UCSD-AML1 (cell line): ENCODE data around the gene IL1RAPL1.

ENCODE experiments used
- DNase-seq: peaks from one replicate; lab custom pipeline; 2025; ENCODE audit not compliant: unreplicated experiment; lab: John Stamatoyannopoulos, UW

The IL1RAPL1 gene

GRCh38 chrX:28586981-28587551 lies at the start of gene IL1RAPL1:
IL1RAPL1 (plus strand) TSS chrX:28587446.
- no peak for DNase-seq

GRCh38 chrX:28542791-28543190 lies 44.5 kb upstream of the IL1RAPL1 start:
- DNase-seq = no peak

GRCh38 chrX:28549838-28550237 lies 37.4 kb upstream of the IL1RAPL1 start:
- no peak for DNase-seq

DNA sequence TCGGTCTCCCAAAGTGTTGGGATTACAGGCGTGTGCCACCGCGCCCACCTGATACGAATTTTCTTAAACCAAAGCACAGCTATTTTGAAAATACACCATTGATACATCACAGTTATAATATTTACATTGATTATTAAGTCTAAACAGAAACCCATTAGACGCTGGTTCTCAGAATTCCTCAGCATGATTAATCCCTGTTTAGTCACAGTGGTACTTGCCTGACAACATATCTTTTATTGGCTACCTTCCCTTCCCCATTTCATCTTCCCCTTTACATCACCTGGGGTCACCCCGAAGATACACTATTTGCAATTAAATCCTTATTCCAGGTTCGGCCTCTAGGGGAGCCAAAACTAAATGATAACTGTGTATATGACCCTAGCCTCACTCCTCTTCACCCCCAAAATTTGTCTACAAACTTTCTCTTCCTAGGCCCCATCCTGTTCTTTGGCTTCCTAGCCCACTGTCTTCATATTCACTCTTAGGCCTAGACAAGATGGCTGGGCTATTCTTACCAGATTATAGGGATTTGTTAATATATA lies 36.8 kb upstream of the IL1RAPL1 start:
- DNase-seq = no peak

DNA sequence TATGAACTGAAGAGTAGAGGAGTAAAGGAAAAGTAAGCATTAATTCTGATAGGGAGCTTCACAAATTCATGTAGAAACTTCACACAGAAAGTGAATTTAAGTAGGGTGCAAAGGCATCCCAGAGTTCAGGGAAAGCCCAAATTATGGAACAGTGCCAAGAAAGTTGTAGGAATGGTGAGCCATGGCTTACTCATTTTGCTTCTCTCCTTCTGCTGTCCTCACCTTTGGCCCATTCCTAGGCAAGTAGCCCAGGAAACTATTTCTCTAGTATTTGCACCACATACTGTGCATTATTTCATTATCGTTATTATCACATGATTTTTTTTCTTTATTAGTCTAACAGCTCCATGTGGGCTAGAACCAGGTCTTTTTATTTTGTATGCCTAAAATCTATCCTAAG lies 34.9 kb upstream of the IL1RAPL1 start:
- DNase-seq = no peak

DNA sequence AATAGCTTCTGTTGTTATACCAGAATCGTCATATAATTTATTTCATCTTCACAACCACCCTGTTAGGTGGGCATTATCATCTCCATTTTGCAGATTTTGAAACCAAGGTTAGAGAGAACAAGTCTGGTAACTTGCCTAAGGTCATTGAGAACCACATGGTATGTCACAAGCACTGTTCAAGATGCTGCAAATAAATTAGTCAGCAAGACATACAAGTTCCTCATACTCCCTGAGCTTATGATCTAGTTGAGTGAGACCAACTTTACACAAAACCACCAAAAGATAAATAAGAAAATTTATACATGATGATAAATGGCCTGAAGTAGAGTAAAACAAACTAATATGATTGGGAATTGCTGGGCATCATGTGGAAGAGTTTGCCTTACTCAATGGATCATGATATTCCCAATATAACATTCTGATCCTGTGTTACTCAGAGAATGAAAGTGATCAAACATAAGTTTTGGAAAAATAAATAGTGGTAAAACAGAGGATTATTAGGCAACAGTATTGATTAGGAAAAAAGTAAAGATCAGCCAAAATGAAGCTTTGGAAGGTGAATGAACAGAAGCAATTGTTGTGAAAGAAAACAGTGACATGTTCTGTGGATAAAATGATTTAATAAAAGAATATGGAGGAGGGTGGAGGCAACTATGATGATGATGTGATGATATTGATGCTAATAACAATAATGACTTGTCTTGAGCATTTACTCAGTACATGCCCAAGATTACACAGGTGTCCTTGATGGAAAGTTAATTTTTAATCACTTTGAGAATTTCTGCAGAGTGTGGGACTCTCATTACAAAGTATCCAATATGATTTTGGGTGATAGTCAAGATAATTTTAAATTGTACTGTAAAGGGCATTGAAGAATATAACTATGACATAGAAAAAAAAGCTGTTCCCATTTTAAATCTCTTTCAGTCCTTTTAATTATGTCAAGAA lies 34.1 kb upstream of the IL1RAPL1 start:
- no peak for DNase-seq

GRCh38 chrX:28576117-28576516 lies 11.1 kb upstream of the IL1RAPL1 start:
- no peak for DNase-seq

GRCh38 chrX:28581522-28581921 lies 5.7 kb upstream of the IL1RAPL1 start:
- DNase-seq = no peak

GRCh38 chrX:28582511-28582910 lies 4.7 kb upstream of the IL1RAPL1 start:
- no peak for DNase-seq

- no peak for DNase-seq
Measured at GRCh38 chrX:28584025-28584424, 3.2 kb upstream of the IL1RAPL1 start.

DNA sequence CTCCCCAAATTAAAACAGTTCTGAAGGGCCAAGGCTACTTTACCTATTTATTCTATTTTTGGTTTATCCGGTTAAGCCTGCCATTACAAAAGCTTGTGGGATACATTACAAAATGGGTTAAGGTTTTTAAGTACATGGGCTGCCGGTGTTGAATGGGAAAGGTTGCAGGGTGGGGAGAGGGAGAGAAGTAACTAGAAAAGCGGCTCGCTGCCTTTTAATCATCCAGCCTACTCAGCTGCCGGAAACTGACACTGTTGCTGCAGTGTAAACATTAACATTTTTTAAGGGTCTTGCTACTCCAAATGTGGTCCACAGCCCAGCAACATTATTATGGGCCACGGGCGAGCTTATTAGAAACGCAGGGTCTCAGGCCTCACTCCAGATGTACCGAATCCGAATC lies 1.5 kb upstream of the IL1RAPL1 start:
- DNase-seq = no peak

- no peak for DNase-seq
Measured at GRCh38 chrX:28586286-28586685, 960 bp upstream of the IL1RAPL1 start.

DNA sequence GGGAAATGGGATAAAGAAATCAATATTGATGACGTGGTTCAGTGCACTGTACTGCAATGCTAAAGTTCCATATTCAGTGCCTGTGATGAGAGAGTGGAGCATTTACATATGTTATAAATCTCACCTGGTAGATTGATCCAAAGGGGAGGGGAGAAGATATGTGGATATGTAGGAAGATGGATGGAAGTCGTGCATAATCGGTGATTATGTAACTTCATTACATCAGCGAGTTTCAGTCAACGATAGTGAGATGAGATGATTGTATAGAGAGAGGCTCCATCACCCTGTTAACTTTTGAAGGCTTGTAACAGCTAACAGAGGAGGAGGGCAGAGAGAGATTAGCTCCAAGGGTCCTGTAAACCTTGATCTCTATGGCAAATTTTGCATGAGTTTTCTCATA lies 1.8 kb downstream of the IL1RAPL1 start:
- DNase-seq = no peak

DNA sequence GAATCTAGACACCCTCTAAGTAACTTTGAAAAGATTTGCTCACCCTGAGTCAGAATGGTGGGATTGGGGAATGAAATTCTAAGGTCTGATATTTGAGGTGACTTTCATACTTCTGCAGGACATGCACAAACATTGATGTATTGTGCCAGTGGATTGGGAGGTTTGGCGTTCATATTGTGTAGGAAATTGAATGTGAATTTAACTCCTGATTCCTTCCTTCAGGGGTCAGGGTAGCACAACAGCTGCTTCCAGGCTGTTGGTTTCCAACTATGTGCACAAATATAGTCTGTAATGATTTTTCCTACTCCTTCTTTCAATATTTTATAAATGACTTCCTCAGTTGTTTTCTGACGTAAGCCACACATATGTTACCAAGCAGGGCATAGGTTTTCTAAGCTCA lies 3.1 kb downstream of the IL1RAPL1 start:
- no peak for DNase-seq

DNA sequence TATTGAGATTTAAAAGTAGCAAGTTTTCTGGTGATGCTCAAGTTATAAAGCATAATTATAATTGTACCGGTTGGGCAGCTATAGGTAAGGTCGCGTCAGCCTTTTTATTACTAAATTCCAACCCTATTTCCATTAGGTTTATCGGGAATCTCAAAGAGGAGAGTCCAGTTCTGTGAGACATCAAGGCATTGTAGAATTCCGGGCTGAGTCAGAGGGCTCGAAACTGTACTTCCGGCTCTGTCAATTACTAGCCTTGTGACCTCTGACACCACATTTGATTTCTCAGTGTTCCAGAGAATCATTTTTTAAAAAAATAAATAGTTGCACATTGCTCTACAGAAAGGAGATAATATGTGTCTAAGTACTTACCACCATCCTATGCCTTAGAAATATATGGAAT lies 4.3 kb downstream of the IL1RAPL1 start:
- DNase-seq = no peak

- no peak for DNase-seq
Measured at GRCh38 chrX:28595346-28595745, 8.1 kb downstream of the IL1RAPL1 start.

DNA sequence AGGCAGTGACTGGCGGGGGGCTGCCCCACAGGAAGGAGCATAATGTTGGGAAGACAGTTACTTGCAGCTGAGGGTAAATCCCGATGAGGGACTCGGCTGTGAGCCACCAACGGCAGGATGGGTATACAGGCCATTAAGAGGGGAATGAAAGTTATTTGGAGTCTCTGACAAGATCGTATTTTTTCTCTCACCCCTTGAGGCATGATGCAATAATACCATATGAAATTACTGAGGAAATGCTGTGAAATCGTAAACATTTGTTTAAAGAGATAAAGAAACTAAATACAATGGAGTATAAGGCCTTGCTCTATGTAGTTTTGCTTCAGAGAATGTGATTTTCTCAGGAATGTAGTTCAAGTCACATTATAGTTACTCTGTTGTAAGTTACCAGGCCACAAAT lies 12.7 kb downstream of the IL1RAPL1 start:
- DNase-seq = no peak

GRCh38 chrX:28609003-28609402 lies 21.8 kb downstream of the IL1RAPL1 start:
- DNase-seq = no peak

GRCh38 chrX:28609917-28610613 lies 22.8 kb downstream of the IL1RAPL1 start:
- no peak for DNase-seq

DNA sequence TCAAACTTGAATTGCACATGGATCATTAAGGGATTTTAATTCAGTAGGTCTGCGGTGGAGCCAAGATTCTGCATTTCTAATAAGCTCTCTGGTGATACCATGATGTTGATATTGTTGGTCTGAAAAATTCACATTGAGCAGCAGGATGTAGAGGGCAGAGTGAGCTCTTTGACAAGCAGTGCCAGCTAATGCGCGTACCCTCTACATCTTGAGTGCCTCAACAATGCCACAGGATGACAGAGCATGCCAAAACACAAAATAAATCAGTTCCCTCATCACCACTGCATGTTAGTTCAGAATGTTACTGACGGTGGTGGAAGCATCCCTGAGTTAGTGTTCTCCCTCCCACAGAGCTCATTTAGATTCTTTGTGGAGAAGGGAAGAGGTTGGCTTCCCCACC lies 23.5 kb downstream of the IL1RAPL1 start:
- DNase-seq = no peak

GRCh38 chrX:28613558-28613957 lies 26.3 kb downstream of the IL1RAPL1 start:
- DNase-seq = no peak

- no peak for DNase-seq
Measured at GRCh38 chrX:28625223-28625622, 38.0 kb downstream of the IL1RAPL1 start.
